ENCODE data around the gene VAV1. TPM values are rescaled to one million over a fixed set of nuclear protein-coding genes. Genes with fewer than 3 reads are reported as not detected.
A peak's percentile ranks its signal among the peaks of the same experiment; 100 is the strongest.

VAV1 gene
- polyA plus RNA-seq, 1 donor from 2014 or later = not detected

DNA sequence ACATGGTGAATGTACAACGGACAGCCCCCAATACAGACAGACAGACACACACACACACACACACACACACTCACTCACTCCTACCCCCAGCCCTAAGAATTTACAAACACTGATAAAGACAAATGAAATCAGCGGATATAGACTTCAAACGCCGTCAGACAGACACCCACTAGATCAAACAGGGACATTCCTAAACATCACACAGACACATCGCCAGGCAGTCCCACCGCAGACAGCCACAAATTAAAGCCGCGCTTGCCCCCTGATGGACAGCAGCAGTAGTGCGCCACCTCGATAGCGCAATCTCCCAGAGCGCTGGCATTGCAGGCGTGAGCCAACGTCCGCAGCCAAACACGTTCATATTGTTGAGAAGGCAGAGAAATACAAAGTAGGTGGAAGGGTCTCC lies 90.2 kb downstream of the VAV1 start:
- H3F3A ChIP-seq (ENCODE audit: insufficient read depth, low read length, poor library complexity, severe bottlenecking) = no peaks in the 10 kb centered on the region
- no peaks in the 10 kb centered on the region for H3K9me3 ChIP-seq (ENCODE audit: low read length)
- H3K9me2 ChIP-seq (ENCODE audit: insufficient read depth, low read length) = no peaks in the 10 kb centered on the region
- no peaks in the 10 kb centered on the region for H3K36me3 ChIP-seq (ENCODE audit: insufficient read depth, low read length)
- no peak overlapping the region for H3K4me3 ChIP-seq (ENCODE audit: low read length)
- H2AFZ ChIP-seq (ENCODE audit: low read depth, low read length) = no peak overlapping the region
- no peak overlapping the region for H3K4me2 ChIP-seq (ENCODE audit: low read length)
- no peak for TF ChIP-seq EP300 (conservative IDR thresholded peaks at IDR 0.05; ENCODE audit: poor library complexity, severe bottlenecking)
- TF ChIP-seq, protein P1, sequence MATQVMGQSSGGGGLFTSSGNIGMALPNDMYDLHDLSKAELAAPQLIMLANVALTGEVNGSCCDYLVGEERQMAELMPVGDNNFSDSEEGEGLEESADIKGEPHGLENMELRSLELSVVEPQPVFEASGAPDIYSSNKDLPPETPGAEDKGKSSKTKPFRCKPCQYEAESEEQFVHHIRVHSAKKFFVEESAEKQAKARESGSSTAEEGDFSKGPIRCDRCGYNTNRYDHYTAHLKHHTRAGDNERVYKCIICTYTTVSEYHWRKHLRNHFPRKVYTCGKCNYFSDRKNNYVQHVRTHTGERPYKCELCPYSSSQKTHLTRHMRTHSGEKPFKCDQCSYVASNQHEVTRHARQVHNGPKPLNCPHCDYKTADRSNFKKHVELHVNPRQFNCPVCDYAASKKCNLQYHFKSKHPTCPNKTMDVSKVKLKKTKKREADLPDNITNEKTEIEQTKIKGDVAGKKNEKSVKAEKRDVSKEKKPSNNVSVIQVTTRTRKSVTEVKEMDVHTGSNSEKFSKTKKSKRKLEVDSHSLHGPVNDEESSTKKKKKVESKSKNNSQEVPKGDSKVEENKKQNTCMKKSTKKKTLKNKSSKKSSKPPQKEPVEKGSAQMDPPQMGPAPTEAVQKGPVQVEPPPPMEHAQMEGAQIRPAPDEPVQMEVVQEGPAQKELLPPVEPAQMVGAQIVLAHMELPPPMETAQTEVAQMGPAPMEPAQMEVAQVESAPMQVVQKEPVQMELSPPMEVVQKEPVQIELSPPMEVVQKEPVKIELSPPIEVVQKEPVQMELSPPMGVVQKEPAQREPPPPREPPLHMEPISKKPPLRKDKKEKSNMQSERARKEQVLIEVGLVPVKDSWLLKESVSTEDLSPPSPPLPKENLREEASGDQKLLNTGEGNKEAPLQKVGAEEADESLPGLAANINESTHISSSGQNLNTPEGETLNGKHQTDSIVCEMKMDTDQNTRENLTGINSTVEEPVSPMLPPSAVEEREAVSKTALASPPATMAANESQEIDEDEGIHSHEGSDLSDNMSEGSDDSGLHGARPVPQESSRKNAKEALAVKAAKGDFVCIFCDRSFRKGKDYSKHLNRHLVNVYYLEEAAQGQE (IDR thresholded peaks at IDR 0.05; ENCODE audit: borderline replicate concordance) = no peak
- TF ChIP-seq SMC3 (conservative IDR thresholded peaks at IDR 0.05; ENCODE audit: poor library complexity) = peak; percentile 79
- TF ChIP-seq RAD21 (conservative IDR thresholded peaks at IDR 0.05) = peak; percentile 78
- TF ChIP-seq MXI1 (conservative IDR thresholded peaks at IDR 0.05; ENCODE audit: poor library complexity, severe bottlenecking) = no peak
- no peak for TF ChIP-seq EZH2 (IDR thresholded peaks at IDR 0.05; ENCODE audit: borderline replicate concordance, insufficient read depth, low read length, poor library complexity, severe bottlenecking)
- TF ChIP-seq CTCF (IDR thresholded peaks at IDR 0.05; ENCODE audit: poor library complexity, severe bottlenecking) = peak; percentile 78
- TF ChIP-seq POLR2AphosphoS5 (IDR thresholded peaks at IDR 0.05) = no peak
- no peak for TF ChIP-seq TAF1 (IDR thresholded peaks at IDR 0.05; ENCODE audit: low read depth)
- H3K27ac ChIP-seq (ENCODE audit: low read length) = no peak overlapping the region
- no peak overlapping the region for H3K9ac ChIP-seq (ENCODE audit: low read length)
- H3K27me3 ChIP-seq (ENCODE audit: insufficient read depth, low read depth, low read length) = no peaks in the 10 kb centered on the region
- H3K79me2 ChIP-seq (replicated peaks; ENCODE audit: insufficient read depth, low read length) = no peaks in the 10 kb centered on the region
- no peaks in the 10 kb centered on the region for H4K20me1 ChIP-seq (ENCODE audit: insufficient read depth)

- no peaks in the 10 kb centered on the region for H3K9me3 ChIP-seq (ENCODE audit: low read length)
- H3K4me3 ChIP-seq (ENCODE audit: low read length) = no peak overlapping the region
- no peak overlapping the region for H2AFZ ChIP-seq (ENCODE audit: low read depth, low read length)
- no peaks in the 10 kb centered on the region for H3K9me2 ChIP-seq (ENCODE audit: insufficient read depth, low read length)
- no peaks in the 10 kb centered on the region for H4K20me1 ChIP-seq (ENCODE audit: insufficient read depth)
- H3K9ac ChIP-seq (ENCODE audit: low read length) = no peak overlapping the region
- H3K4me2 ChIP-seq (ENCODE audit: low read length) = no peak overlapping the region
- no peak overlapping the region for H3K27ac ChIP-seq (ENCODE audit: low read length)
- TF ChIP-seq EZH2 (IDR thresholded peaks at IDR 0.05; ENCODE audit: borderline replicate concordance, insufficient read depth, low read length, poor library complexity, severe bottlenecking) (no peak), POLR2AphosphoS5 (IDR thresholded peaks at IDR 0.05) (no peak), SMC3 (conservative IDR thresholded peaks at IDR 0.05; ENCODE audit: poor library complexity) (no peak), TAF1 (IDR thresholded peaks at IDR 0.05; ENCODE audit: low read depth) (no peak), CTCF (IDR thresholded peaks at IDR 0.05; ENCODE audit: poor library complexity, severe bottlenecking) (no peak), EP300 (conservative IDR thresholded peaks at IDR 0.05; ENCODE audit: poor library complexity, severe bottlenecking) (no peak), RAD21 (conservative IDR thresholded peaks at IDR 0.05) (no peak), MXI1 (conservative IDR thresholded peaks at IDR 0.05; ENCODE audit: poor library complexity, severe bottlenecking) (no peak)
- TF ChIP-seq, protein P1 (IDR thresholded peaks at IDR 0.05; ENCODE audit: borderline replicate concordance) = no peak
- no peaks in the 10 kb centered on the region for H3F3A ChIP-seq (ENCODE audit: insufficient read depth, low read length, poor library complexity, severe bottlenecking)
- H3K79me2 ChIP-seq (replicated peaks; ENCODE audit: insufficient read depth, low read length) = no peaks in the 10 kb centered on the region
- H3K36me3 ChIP-seq (ENCODE audit: insufficient read depth, low read length) = no peaks in the 10 kb centered on the region
- H3K27me3 ChIP-seq (ENCODE audit: insufficient read depth, low read depth, low read length) = no peaks in the 10 kb centered on the region
Observed at GRCh38 chr19:6864325-6864940, 91.9 kb downstream of the VAV1 start.
